Spleen (tissue), 7 donors: ENCODE measurements around the gene ATF6.

Source experiments
- POLR2A ChIP-seq, 3 donors: fragments of 450-650 bp; IDR thresholded peaks; one replicate each; pipeline ENCODE4 v1.5.1; 2017; ENCODE audit warnings: antibody characterized with exemption in 3 of 3, mild to moderate bottlenecking in 1 of 3
- POLR2AphosphoS5 ChIP-seq, 3 donors: sonication (generic); formaldehyde crosslinking; IDR thresholded peaks; one replicate each; pipeline ENCODE4 v1.5.1; 2017; ENCODE audit warnings: antibody characterized with exemption in 3 of 3
- TF ChIP-seq, protein P1 (sequence below), 11 experiments: fragments of 200-600 bp in 7 of 11; fragments of 450-650 bp in 4 of 11; sonication (generic) in 4 of 11; IDR thresholded peaks in 8 of 11; conservative IDR thresholded peaks in 3 of 11; 1 replicate in 7 of 11; 2 replicates in 4 of 11; pipeline versions ENCODE4 v1.4.0 to v1.8.0; 2016 to 2021; ENCODE audit warnings: antibody characterized with exemption in 11 of 11, inconsistent platforms in 4 of 11, mild to moderate bottlenecking in 1 of 11
- donor health status: DM: no; HTN: no; CAD: no; lungs with moderate emphysema.
- donor health status: DM: no; HTN: no; CAD: no.
- donor health status: DM: no; HTN: no; CAD: no.

GRCh38 chr1:161739865-161740566 lies 26.1 kb upstream of the ATF6 start:
- TF ChIP-seq POLR2AphosphoS5 (IDR thresholded peaks at IDR 0.05) (peak in 1 of 3 donors; percentile 56), POLR2A (IDR thresholded peaks at IDR 0.05) (no peak)
- TF ChIP-seq, protein P1, sequence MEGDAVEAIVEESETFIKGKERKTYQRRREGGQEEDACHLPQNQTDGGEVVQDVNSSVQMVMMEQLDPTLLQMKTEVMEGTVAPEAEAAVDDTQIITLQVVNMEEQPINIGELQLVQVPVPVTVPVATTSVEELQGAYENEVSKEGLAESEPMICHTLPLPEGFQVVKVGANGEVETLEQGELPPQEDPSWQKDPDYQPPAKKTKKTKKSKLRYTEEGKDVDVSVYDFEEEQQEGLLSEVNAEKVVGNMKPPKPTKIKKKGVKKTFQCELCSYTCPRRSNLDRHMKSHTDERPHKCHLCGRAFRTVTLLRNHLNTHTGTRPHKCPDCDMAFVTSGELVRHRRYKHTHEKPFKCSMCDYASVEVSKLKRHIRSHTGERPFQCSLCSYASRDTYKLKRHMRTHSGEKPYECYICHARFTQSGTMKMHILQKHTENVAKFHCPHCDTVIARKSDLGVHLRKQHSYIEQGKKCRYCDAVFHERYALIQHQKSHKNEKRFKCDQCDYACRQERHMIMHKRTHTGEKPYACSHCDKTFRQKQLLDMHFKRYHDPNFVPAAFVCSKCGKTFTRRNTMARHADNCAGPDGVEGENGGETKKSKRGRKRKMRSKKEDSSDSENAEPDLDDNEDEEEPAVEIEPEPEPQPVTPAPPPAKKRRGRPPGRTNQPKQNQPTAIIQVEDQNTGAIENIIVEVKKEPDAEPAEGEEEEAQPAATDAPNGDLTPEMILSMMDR (IDR thresholded peaks at IDR 0.05 in 8 of 11, conservative IDR thresholded peaks at IDR 0.05 in 3 of 11): no peak
